Endothelial cell of umbilical vein (primary cell): ENCODE data around the gene HELZ2.

Source experiments
- EZH2 ChIP-seq: IDR thresholded peaks from 2 replicates; pipeline ENCODE4 v1.6.1; 2012; ENCODE audit warnings: borderline replicate concordance, low read depth, mild to moderate bottlenecking, moderate library complexity, low read length, inconsistent platforms; ENCODE audit not compliant: severe bottlenecking
- FOS ChIP-seq: IDR thresholded peaks from 2 replicates; pipeline ENCODE4 v1.6.1; 2011; ENCODE audit warnings: mild to moderate bottlenecking, low read length, moderate library complexity, borderline replicate concordance; ENCODE audit not compliant: insufficient read depth
- MYC ChIP-seq: IDR thresholded peaks from one replicate; pipeline ENCODE4 v1.6.1; 2011; ENCODE audit warnings: mild to moderate bottlenecking, low read depth, low read length
- POLR2A ChIP-seq: IDR thresholded peaks from 2 replicates; pipeline ENCODE4 v1.6.1; 2012; ENCODE audit warnings: low read depth, mild to moderate bottlenecking, control low read depth, low read length
- POLR2AphosphoS5 ChIP-seq: IDR thresholded peaks from 2 replicates; pipeline ENCODE4 v1.6.1; 2012; ENCODE audit warnings: low read depth, mild to moderate bottlenecking, control low read depth, low read length, moderate library complexity; ENCODE audit not compliant: insufficient read depth
- TF ChIP-seq, protein P1 (sequence below), 2 donors: IDR thresholded peaks; 1 replicate in 1 of 2; 2 replicates in 1 of 2; pipeline ENCODE4 v1.5.1; 2011; ENCODE audit warnings: low read length in 2 of 2, mild to moderate bottlenecking in 2 of 2, moderate library complexity in 2 of 2, control low read depth in 1 of 2, inconsistent platforms in 1 of 2, low read depth in 1 of 2; ENCODE audit not compliant: insufficient read depth in 1 of 2; ENCODE audit errors: extremely low read depth in 1 of 2
- TF ChIP-seq, protein P2 (sequence below): IDR thresholded peaks from 2 replicates; pipeline ENCODE4 v1.6.1; 2011; ENCODE audit not compliant: insufficient read depth, insufficient read length

DNA sequence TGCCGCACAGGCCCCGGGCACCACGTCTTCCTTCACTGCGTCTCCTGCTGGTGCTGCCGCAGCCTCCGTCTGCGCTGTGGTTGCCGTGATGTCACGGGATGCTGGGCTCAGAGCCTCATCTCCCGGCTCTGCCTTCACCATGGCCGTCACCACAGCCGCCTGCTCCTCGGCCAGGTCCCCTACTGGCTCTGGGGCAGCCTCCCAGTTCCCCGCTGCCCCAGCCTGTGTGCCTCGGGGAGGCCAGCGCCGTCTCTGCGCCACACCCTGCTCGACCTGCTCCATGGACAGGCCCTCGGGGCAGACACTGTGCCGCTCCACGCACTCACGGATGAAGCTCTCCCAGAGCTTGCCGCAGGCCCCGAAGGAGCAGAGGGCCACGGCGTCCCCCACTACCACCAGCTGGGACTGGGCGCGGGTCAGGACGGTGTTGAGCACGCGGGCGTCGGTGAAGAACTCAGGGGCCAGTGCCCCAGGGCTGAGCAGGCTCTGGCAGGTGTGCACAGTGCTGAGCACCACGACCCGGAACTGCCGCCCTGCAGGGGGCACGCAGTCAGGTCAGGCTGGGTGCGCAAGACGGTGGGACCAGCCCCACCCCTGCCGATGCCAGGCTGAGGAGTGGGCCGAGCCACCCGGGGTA is 8.2 kb downstream of the HELZ2 start:
- TF ChIP-seq, protein P1, sequence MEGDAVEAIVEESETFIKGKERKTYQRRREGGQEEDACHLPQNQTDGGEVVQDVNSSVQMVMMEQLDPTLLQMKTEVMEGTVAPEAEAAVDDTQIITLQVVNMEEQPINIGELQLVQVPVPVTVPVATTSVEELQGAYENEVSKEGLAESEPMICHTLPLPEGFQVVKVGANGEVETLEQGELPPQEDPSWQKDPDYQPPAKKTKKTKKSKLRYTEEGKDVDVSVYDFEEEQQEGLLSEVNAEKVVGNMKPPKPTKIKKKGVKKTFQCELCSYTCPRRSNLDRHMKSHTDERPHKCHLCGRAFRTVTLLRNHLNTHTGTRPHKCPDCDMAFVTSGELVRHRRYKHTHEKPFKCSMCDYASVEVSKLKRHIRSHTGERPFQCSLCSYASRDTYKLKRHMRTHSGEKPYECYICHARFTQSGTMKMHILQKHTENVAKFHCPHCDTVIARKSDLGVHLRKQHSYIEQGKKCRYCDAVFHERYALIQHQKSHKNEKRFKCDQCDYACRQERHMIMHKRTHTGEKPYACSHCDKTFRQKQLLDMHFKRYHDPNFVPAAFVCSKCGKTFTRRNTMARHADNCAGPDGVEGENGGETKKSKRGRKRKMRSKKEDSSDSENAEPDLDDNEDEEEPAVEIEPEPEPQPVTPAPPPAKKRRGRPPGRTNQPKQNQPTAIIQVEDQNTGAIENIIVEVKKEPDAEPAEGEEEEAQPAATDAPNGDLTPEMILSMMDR (IDR thresholded peaks at IDR 0.05; ENCODE audit: extremely low read depth in 1 of 2, insufficient read depth in 1 of 2, low read depth in 1 of 2, low read length in 2 of 2), result no peak
- no peak for TF ChIP-seq POLR2A
- no peak for TF ChIP-seq POLR2AphosphoS5
- no peak for TF ChIP-seq EZH2
- TF ChIP-seq FOS, result no peak
- TF ChIP-seq, protein P2, sequence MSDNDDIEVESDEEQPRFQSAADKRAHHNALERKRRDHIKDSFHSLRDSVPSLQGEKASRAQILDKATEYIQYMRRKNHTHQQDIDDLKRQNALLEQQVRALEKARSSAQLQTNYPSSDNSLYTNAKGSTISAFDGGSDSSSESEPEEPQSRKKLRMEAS, result no peak
- no peak for TF ChIP-seq MYC
